A549 (cell line): ENCODE results near the gene RBL1. TPM values are rescaled to one million over a fixed set of nuclear protein-coding genes. Genes with fewer than 3 reads are reported as not detected.
"Not testable (repeated sequence)": the region's sequence is repeated elsewhere in the genome, so short reads cannot be mapped to it uniquely, and the experiment has no call there.

Experiments used
- ATAC-seq, 2 experiments: fragments of 200-7000 bp in 1 of 2; fragments of >200 bp in 1 of 2; cut with Nextera tagmentation in 1 of 2; cut with Tn5 transposase in 1 of 2; 3 replicates each; pipeline versions ENCODE4 v1.8.0 to v1.9.1; 2018 to 2020; ENCODE audit warnings: mild to moderate bottlenecking in 1 of 2, moderate library complexity in 1 of 2
- CTCF ChIA-PET: fragments of 300-600 bp; sonication (Branson Sonifier 250); formaldehyde crosslinking; extraction: SDS; loops from one replicate; lab custom pipeline; 2021; ENCODE audit warnings: antibody characterized with exemption, inconsistent platforms; lab: Yijun Ruan, JAX
- POLR2A ChIA-PET: fragments of 350-600 bp; formaldehyde crosslinking; extraction: SDS; loops from one replicate; lab custom pipeline; 2021; ENCODE audit warnings: antibody characterized with exemption, inconsistent platforms; lab: Yijun Ruan, JAX
- DNase-seq, 2 experiments: peaks; one replicate each; pipeline versions ENCODE4 v3.0.0 to v3.0.0-alpha.2; 2011 to 2016; ENCODE audit warnings: low read depth in 1 of 2, low spot score in 1 of 2
- FAIRE-seq: peaks from 2 replicates; lab custom pipeline; 2011; peaks lifted over from hg19 to GRCh38; lab: Jason Lieb, UNC
- H3K27ac ChIP-seq, 2 experiments: fragments of >200 bp; sonication (Bioruptor Twin); formaldehyde crosslinking; 3 replicates each; pipeline ENCODE4 v1.5.1; 2016 to 2017
- H3K4me1 ChIP-seq: fragments of >200 bp; sonication (Bioruptor Twin); formaldehyde crosslinking; 3 replicates; pipeline ENCODE4 v1.6.1; 2016
- H3K4me2 ChIP-seq: fragments of >200 bp; sonication (Bioruptor Twin); formaldehyde crosslinking; 3 replicates; pipeline ENCODE4 v1.6.1; 2016
- H3K4me3 ChIP-seq: fragments of >200 bp; sonication (Bioruptor Twin); formaldehyde crosslinking; 3 replicates; pipeline ENCODE4 v1.5.1; 2016
- H3K9me3 ChIP-seq: fragments of >200 bp; sonication (Bioruptor Twin); formaldehyde crosslinking; 3 replicates; pipeline ENCODE4 v1.6.1; 2016
- BHLHE40 ChIP-seq: IDR thresholded peaks from 2 replicates; pipeline ENCODE4 v1.6.1; 2012; ENCODE audit warnings: low read depth, low read length, inconsistent platforms
- CEBPB ChIP-seq, 2 experiments: fragments of >200 bp in 1 of 2; sonication (Bioruptor Twin) in 1 of 2; formaldehyde crosslinking in 1 of 2; IDR thresholded peaks; 2 replicates each; pipeline ENCODE4 v1.6.1; 2012 to 2016
- CHD2 ChIP-seq: fragments of 150-350 bp; IDR thresholded peaks from 2 replicates; pipeline ENCODE4 v1.6.1; 2014; ENCODE audit warnings: low read length; ENCODE audit not compliant: partially characterized antibody
- CHD4 ChIP-seq: fragments of 200-600 bp; sonication (generic); IDR thresholded peaks from 2 replicates; pipeline ENCODE4 v1.6.1; 2016; ENCODE audit warnings: antibody characterized with exemption, mild to moderate bottlenecking, borderline replicate concordance
- ELK1 ChIP-seq: fragments of 150-350 bp; IDR thresholded peaks from 2 replicates; pipeline ENCODE4 v1.6.1; 2014; ENCODE audit warnings: low read depth, mild to moderate bottlenecking, low read length
- ESRRA ChIP-seq: fragments of 150-350 bp; IDR thresholded peaks from 2 replicates; pipeline ENCODE4 v1.6.1; 2014; ENCODE audit warnings: mild to moderate bottlenecking, low read length, borderline replicate concordance
- FOSL2 ChIP-seq, 2 experiments: fragments of 450-650 bp in 1 of 2; fragments of >200 bp in 1 of 2; sonication (Bioruptor Twin) in 1 of 2; formaldehyde crosslinking; IDR thresholded peaks; 2 replicates each; pipeline versions ENCODE4 v1.5.0 to v1.6.1; 2016 to 2020; ENCODE audit warnings: mild to moderate bottlenecking in 1 of 2, moderate library complexity in 1 of 2
- GATA3 ChIP-seq: IDR thresholded peaks from 2 replicates; pipeline ENCODE4 v1.6.1; 2012; ENCODE audit warnings: borderline replicate concordance
- HDAC2 ChIP-seq: fragments of 200-600 bp; sonication (generic); IDR thresholded peaks from 2 replicates; pipeline ENCODE4 v1.6.1; 2016
- HEYL ChIP-seq: fragments of 250-450 bp; sonication (Bioruptor Pico); IDR thresholded peaks from 2 replicates; pipeline ENCODE4 v1.8.0; 2021; ENCODE audit warnings: mild to moderate bottlenecking, moderate library complexity
- JUNB ChIP-seq: fragments of >200 bp; sonication (Bioruptor Twin); formaldehyde crosslinking; IDR thresholded peaks from 2 replicates; pipeline ENCODE4 v1.6.1; 2016
- NR3C1 ChIP-seq: fragments of >200 bp; sonication (Bioruptor Twin); formaldehyde crosslinking; IDR thresholded peaks from 3 replicates; pipeline ENCODE4 v1.6.1; 2017
- PHF8 ChIP-seq: fragments of 200-600 bp; sonication (generic); IDR thresholded peaks from 2 replicates; pipeline ENCODE4 v1.6.1; 2016; ENCODE audit warnings: low read depth, mild to moderate bottlenecking, antibody characterized with exemption, moderate library complexity, borderline replicate concordance
- POLR2A ChIP-seq: IDR thresholded peaks from 2 replicates; pipeline ENCODE4 v1.6.1; 2012; ENCODE audit warnings: mild to moderate bottlenecking, low read length
- RARB ChIP-seq: fragments of 250-450 bp; sonication (Bioruptor Pico); IDR thresholded peaks from 2 replicates; pipeline ENCODE4 v1.8.0; 2021; ENCODE audit warnings: mild to moderate bottlenecking, moderate library complexity
- SMC3 ChIP-seq: fragments of >200 bp; sonication (Bioruptor Twin); formaldehyde crosslinking; IDR thresholded peaks from 3 replicates; pipeline ENCODE4 v1.6.1; 2018; ENCODE audit warnings: inconsistent platforms
- TFCP2L1 ChIP-seq: fragments of 250-450 bp; sonication (Bioruptor Pico); IDR thresholded peaks from 2 replicates; pipeline ENCODE4 v1.5.0; 2021; ENCODE audit warnings: mild to moderate bottlenecking
- ZC3H11A ChIP-seq: fragments of 450-650 bp; IDR thresholded peaks from 2 replicates; pipeline ENCODE4 v1.6.1; 2014; ENCODE audit warnings: antibody characterized with exemption, mild to moderate bottlenecking
- ZNF302 ChIP-seq: fragments of 250-450 bp; sonication (Bioruptor Pico); IDR thresholded peaks from 2 replicates; pipeline ENCODE4 v1.9.0; 2021; ENCODE audit warnings: inconsistent platforms, mild to moderate bottlenecking, moderate library complexity
- ZSCAN20 ChIP-seq: fragments of 250-450 bp; sonication (Bioruptor Pico); IDR thresholded peaks from 2 replicates; pipeline ENCODE4 v1.8.0; 2022; ENCODE audit warnings: mild to moderate bottlenecking, moderate library complexity
- WGBS: methylation state at CpG from one replicate; pipeline ENCODE4 v1.1.6; 2017; ENCODE audit errors: missing lambda C conversion rate; 5-methylcytosine and 5-hydroxymethylcytosine counted together
- polyA plus RNA-seq, 4 experiments: library from polyadenylated mRNA; depleted of rRNA in 3 of 4; stranded (reverse); fragments of >200 nt; fragmentation: RNase III in 1 of 4; extraction: RNeasy Plus Mini Kit Qiagen cat#74134 plus additional on column Dnase treatment in 1 of 4; gene quantifications; 2 replicates in 3 of 4; 3 replicates in 1 of 4; pipeline ENCODE4 v1.2.3, GENCODE V29; 2011 to 2017
- TF ChIP-seq, protein P1 (sequence below): fragments of >200 bp; sonication (Bioruptor Twin); formaldehyde crosslinking; IDR thresholded peaks from 3 replicates; pipeline ENCODE4 v1.6.1; 2016
- TF ChIP-seq, protein P2 (sequence below): fragments of >200 bp; sonication (Bioruptor Twin); formaldehyde crosslinking; IDR thresholded peaks from 3 replicates; pipeline ENCODE4 v1.5.1; 2016

RBL1 gene
- polyA plus RNA-seq, 2 of the 4 experiments (the other 2 are of a cell fraction), result 10.2 to 17.1 TPM

GRCh38 chr20:36966965-36967364 lies 128.8 kb downstream of the RBL1 start:
- DNase-seq, H3K27ac ChIP-seq, H3K4me3 ChIP-seq, POLR2A ChIA-PET, H3K4me2 ChIP-seq, FAIRE-seq, H3K9me3 ChIP-seq, H3K4me1 ChIP-seq: not testable (repeated sequence)
- ATAC-seq, result peak in 1 of 2 experiments; percentile 66; a peak in 3 of 6 replicates
- CTCF ChIA-PET, result interaction anchor here (0.6 kb wide), 2 partner anchors 40 to 354 kb away, joined by 3 read pairs; no protein-coding TSS in a partner anchor
- 87% methylated on average over 3 of the region's 3 CpGs for WGBS

DNA sequence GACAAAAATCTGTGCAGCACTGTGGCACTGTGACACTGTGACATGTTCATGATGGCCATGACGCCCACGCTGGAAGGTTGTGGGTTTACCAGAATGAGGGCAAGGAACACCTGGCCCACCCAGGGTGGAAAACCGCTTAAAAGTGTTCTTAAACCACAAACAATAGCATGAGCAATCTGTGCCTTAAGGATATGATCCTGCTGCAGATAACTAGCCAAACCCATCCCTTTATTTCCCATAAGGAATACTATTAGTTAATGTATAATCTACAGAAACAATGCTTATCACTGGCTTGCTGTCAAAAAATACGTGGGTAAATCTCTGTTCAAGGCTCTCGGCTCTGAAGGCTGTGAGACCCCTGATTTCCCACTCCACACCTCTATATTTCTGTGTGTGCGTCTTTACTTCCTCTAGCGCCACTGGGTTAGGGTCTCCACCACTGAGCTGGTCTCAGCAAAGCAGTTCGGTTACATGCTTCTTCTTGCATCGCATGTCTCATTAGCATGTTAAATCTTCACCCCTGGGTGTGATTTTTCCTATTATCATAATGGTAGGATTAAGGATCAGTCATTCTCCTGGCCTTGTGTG lies 133.3 kb downstream of the RBL1 start:
- WGBS, result 63% methylated on average over 9 of the region's 9 CpGs
- H3K4me2 ChIP-seq, ATAC-seq, H3K4me1 ChIP-seq, H3K4me3 ChIP-seq, DNase-seq, CTCF ChIA-PET, FAIRE-seq, H3K27ac ChIP-seq, H3K9me3 ChIP-seq: not testable (repeated sequence)
- POLR2A ChIA-PET, result interaction anchor here (0.5 kb wide), 1 partner anchor 92 kb away, joined by 3 read pairs; no protein-coding TSS in a partner anchor

DNA sequence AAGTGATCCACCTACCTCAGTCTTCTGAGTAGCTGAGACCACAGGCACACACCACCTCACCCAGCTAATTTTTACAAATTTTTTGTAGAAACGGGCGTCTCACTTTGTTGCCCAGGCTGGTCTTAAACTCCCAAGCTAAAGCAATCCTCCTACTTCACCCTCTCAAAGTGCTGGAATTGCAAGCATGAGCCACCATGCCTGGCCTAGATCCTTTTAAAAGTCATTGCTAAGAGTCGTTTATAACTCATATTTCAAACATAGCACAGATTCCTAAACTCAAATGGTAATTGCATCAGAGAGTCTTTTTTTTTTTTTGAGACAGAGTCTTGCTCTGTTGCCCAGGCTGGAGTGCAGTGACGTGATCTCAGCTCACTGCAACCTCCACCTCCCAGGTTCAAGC lies 136.6 kb downstream of the RBL1 start:
- ChIA-PET CTCF (interaction anchor here (1.2 kb wide), 1 partner anchor 14 kb away, joined by 3 read pairs; no protein-coding TSS in a partner anchor), POLR2A (no interaction called here)
- no peak for DNase-seq
- peaks cover 5% of the 10 kb centered on the region; the same call in 1 of the 3 replicates for H3K9me3 ChIP-seq
- H3K4me1 ChIP-seq, result no peaks in the 10 kb centered on the region
- H3K27ac ChIP-seq, result no peak overlapping the region
- TF ChIP-seq ESRRA (no peak), SMC3 (no peak), JUNB (no peak), CEBPB (IDR thresholded peaks at IDR 0.05) (no peak), ELK1 (no peak), PHF8 (no peak), ZNF302 (no peak), HDAC2 (no peak), CHD2 (no peak), RARB (CRISPR knock-in tag) (no peak)
- TF ChIP-seq, protein P1, sequence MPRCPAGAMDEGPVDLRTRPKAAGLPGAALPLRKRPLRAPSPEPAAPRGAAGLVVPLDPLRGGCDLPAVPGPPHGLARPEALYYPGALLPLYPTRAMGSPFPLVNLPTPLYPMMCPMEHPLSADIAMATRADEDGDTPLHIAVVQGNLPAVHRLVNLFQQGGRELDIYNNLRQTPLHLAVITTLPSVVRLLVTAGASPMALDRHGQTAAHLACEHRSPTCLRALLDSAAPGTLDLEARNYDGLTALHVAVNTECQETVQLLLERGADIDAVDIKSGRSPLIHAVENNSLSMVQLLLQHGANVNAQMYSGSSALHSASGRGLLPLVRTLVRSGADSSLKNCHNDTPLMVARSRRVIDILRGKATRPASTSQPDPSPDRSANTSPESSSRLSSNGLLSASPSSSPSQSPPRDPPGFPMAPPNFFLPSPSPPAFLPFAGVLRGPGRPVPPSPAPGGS, result no peak
- FAIRE-seq, result no peak
- no peak overlapping the region for H3K4me3 ChIP-seq
- ATAC-seq, result no peak
- H3K4me2 ChIP-seq, result no peak overlapping the region
- WGBS, result 68% methylated on average over 4 of the region's 4 CpGs

DNA sequence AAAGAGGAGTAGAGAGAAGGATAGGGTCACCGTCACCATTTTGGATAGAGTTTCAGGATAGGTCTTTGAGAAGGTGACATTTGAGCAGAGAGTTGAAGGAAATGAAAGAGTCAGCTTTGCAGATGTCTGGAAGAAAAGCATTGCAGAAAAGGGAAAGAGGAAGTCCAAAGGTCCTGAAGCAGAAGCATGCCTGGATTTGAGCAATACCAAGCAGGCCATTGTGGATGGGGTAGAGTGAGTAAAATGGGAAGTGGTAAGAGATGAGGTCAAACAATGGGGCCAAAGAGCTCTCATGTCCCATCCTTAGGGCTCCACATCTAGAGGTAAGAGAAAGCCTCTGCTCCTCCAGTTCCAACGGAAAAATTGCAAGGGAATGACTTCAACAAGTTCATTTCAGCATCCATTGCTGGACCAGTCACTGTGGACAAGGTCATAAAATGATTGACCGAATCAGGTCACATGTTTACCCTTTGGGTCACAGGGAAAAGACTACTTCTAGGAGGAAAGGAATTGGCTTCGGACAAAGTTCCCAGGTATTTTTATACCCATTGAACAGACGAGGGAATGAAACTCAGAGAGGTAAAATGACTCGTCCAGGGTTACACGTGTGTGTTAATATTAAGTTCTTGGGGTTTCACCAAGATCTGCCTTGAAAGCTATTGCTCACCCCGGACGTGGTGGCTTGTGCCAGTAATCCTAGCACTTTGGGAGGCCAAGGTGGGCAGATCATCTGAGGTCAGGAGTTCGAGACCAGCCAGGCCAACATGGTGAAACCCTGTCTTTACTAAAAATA lies 137.7 kb downstream of the RBL1 start:
- no peak overlapping the region for H3K4me3 ChIP-seq
- FAIRE-seq (no peak), DNase-seq (no peak), ATAC-seq (no peak; a peak in 1 of 6 replicates)
- TF ChIP-seq FOSL2 (IDR thresholded peaks at IDR 0.05) (no peak), FOSL2 (CRISPR knock-in tag; IDR thresholded peaks at IDR 0.05) (no peak), GATA3 (no peak), ZNF302 (no peak), ESRRA (no peak), TFCP2L1 (CRISPR knock-in tag) (no peak), POLR2A (no peak), CHD4 (no peak), ZSCAN20 (CRISPR knock-in tag) (no peak), ZC3H11A (no peak), HEYL (CRISPR knock-in tag) (no peak), NR3C1 (no peak), BHLHE40 (no peak), RARB (CRISPR knock-in tag) (no peak)
- TF ChIP-seq, protein P2, sequence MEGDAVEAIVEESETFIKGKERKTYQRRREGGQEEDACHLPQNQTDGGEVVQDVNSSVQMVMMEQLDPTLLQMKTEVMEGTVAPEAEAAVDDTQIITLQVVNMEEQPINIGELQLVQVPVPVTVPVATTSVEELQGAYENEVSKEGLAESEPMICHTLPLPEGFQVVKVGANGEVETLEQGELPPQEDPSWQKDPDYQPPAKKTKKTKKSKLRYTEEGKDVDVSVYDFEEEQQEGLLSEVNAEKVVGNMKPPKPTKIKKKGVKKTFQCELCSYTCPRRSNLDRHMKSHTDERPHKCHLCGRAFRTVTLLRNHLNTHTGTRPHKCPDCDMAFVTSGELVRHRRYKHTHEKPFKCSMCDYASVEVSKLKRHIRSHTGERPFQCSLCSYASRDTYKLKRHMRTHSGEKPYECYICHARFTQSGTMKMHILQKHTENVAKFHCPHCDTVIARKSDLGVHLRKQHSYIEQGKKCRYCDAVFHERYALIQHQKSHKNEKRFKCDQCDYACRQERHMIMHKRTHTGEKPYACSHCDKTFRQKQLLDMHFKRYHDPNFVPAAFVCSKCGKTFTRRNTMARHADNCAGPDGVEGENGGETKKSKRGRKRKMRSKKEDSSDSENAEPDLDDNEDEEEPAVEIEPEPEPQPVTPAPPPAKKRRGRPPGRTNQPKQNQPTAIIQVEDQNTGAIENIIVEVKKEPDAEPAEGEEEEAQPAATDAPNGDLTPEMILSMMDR, result no peak
- ChIA-PET CTCF (interaction anchor here (1.2 kb wide), 1 partner anchor 15 kb away, joined by 3 read pairs; no protein-coding TSS in a partner anchor), POLR2A (no interaction called here)
- H3K4me1 ChIP-seq, result 0 out of 3 replicates have a peak, but pooled peaks cover 1% of the 10 kb centered on the region
- no peak overlapping the region for H3K4me2 ChIP-seq
- H3K27ac ChIP-seq, result no peak overlapping the region
- 65% methylated on average over 10 of the region's 10 CpGs for WGBS
- H3K9me3 ChIP-seq, result peaks cover 4% of the 10 kb centered on the region; the same call in 1 of the 3 replicates
